C4-2B (cell line): Measurements from ENCODE around the gene FOCAD.

Source experiments
- H3K27ac ChIP-seq: fragments of 450-650 bp; 2 replicates; pipeline ENCODE4 v1.5.1; 2017
- CTCF ChIP-seq: fragments of 450-650 bp; conservative IDR thresholded peaks from 2 replicates; pipeline ENCODE4 v1.5.1; 2017; ENCODE audit warnings: mild to moderate bottlenecking
- ZFX ChIP-seq: fragments of 450-650 bp; IDR thresholded peaks from 2 replicates; pipeline ENCODE4 v1.6.1; 2017

FOCAD gene

GRCh38 chr9:20740304-20740703, 56.2 kb downstream of the FOCAD start:
- TF ChIP-seq ZFX (no peak), CTCF (no peak)
- no peak overlapping the region for H3K27ac ChIP-seq

- TF ChIP-seq ZFX (no peak), CTCF (no peak)
- H3K27ac ChIP-seq: no peak overlapping the region
Observed at GRCh38 chr9:20740929-20741582, 57.0 kb downstream of the FOCAD start.

- no peak for TF ChIP-seq CTCF
- no peak for TF ChIP-seq ZFX
- no peak overlapping the region for H3K27ac ChIP-seq
Observed at GRCh38 chr9:20742833-20743232, 58.8 kb downstream of the FOCAD start.

GRCh38 chr9:20744036-20744630, 60.1 kb downstream of the FOCAD start:
- TF ChIP-seq CTCF (no peak), ZFX (no peak)
- H3K27ac ChIP-seq: no peak overlapping the region

- TF ChIP-seq CTCF: no peak
- no peak for TF ChIP-seq ZFX
- H3K27ac ChIP-seq: no peak overlapping the region
Observed at GRCh38 chr9:20746967-20747366, 62.9 kb downstream of the FOCAD start.

GRCh38 chr9:20749496-20750198, 65.6 kb downstream of the FOCAD start:
- no peak overlapping the region for H3K27ac ChIP-seq
- TF ChIP-seq CTCF (no peak), ZFX (no peak)

GRCh38 chr9:20753761-20754160, 69.7 kb downstream of the FOCAD start:
- no peak overlapping the region for H3K27ac ChIP-seq
- no peak for TF ChIP-seq ZFX
- no peak for TF ChIP-seq CTCF
